EH (cell line): ENCODE data around the gene SST.

Source experiments
- DNase-seq: peaks from one replicate; pipeline ENCODE4 v3.0.0-alpha.2; 2015; ENCODE audit warnings: low read depth

Gene SST

GRCh38 chr3:187629711-187630110 lies 40.5 kb downstream of the SST start:
- peak; percentile 69 for DNase-seq

GRCh38 chr3:187628169-187628568 lies 42.0 kb downstream of the SST start:
- DNase-seq = no peak

GRCh38 chr3:187626581-187626980 lies 43.6 kb downstream of the SST start:
- no peak for DNase-seq

- peak; percentile 24 for DNase-seq
Observed at GRCh38 chr3:187624588-187624987, 45.6 kb downstream of the SST start.

GRCh38 chr3:187623285-187623814 lies 46.8 kb downstream of the SST start:
- no peak for DNase-seq

- DNase-seq = no peak
Observed at GRCh38 chr3:187621881-187622280, 48.3 kb downstream of the SST start.

GRCh38 chr3:187619461-187619860 lies 50.7 kb downstream of the SST start:
- DNase-seq = no peak
